ENCODE results near the gene HAUS8. TPM values are rescaled to one million over a fixed set of nuclear protein-coding genes. Genes with fewer than 3 reads are reported as not detected.

Gene HAUS8
- total and polyA plus RNA-seq, 2 of the 13 experiments (the other 11 are each of a cell fraction or from before 2014, with no cell fraction given): 7.8 to 17.5 TPM

GRCh38 chr19:17111766-17112165 lies 36.5 kb upstream of the HAUS8 start (continued):
- TF ChIP-seq PREB (CRISPR knock-in tag; IDR thresholded peaks at IDR 0.05): no peak

- ATAC-seq (no peak), DNase-seq (ENCODE audit: low spot score) (no peak), FAIRE-seq (no peak)
- no peaks in the 10 kb centered on the region for H3K27me3 ChIP-seq (ENCODE audit: control insufficient read depth in 1 of 2, insufficient read depth in 2 of 2, low read length in 2 of 2)
- no peak overlapping the region for H3K27ac ChIP-seq (ENCODE audit: extremely low read length, insufficient read depth, low read length)
- no peaks in the 10 kb centered on the region for H3K79me2 ChIP-seq (ENCODE audit: insufficient read depth, low read length)
- WGBS (ENCODE audit: low lambda C conversion rate): 100% methylated on average over 2 of the region's 10 CpGs
- H3K4me2 ChIP-seq (ENCODE audit: low read depth, low read length): no peak overlapping the region
- in situ Hi-C loops (cut with HindIII; ENCODE audit: extremely low pct_ligation_motif_present, low pct_unique_long_range_greater_than_20kb) (no loop called here), intact Hi-C loops (cut with micrococcal nuclease; ENCODE audit: unreplicated experiment) (no loop called here)
- peaks cover 12% of the 10 kb centered on the region; the same call in 1 of the 2 replicates for H3K4me1 ChIP-seq (ENCODE audit: insufficient read depth, low read length)
- H3K9me3 ChIP-seq (ENCODE audit: low read length): no peaks in the 10 kb centered on the region
- H2AFZ ChIP-seq (ENCODE audit: low read length): no peak overlapping the region
- no peak for TF ChIP-seq GATA4 (IDR thresholded peaks at IDR 0.05; ENCODE audit: borderline replicate concordance, low read depth)
- TF ChIP-seq MXD1 (CRISPR knock-in tag; IDR thresholded peaks at IDR 0.05): no peak
- peak; percentile 27 for TF ChIP-seq AGO2 (optimal IDR thresholded peaks at IDR 0.05; ENCODE audit: low read depth, low read length)
- no peak for TF ChIP-seq PRMT3 (CRISPR knock-in tag; IDR thresholded peaks at IDR 0.05; ENCODE audit: borderline replicate concordance, low read depth)
- no peak overlapping the region for H3K4me3 ChIP-seq (replicated peaks in 1 of 3; ENCODE audit: insufficient read depth in 1 of 3, low read depth in 2 of 3, low read length in 3 of 3)
- H3K36me3 ChIP-seq (replicated peaks in 1 of 2; ENCODE audit: control insufficient read depth in 1 of 2, insufficient read depth in 2 of 2, low read length in 2 of 2): peaks cover 10 to 30% of the 10 kb centered on the region in 2 experiments
- CTCF ChIA-PET (ENCODE audit: low intra/inter-chr PET ratio, low total read pairs): no interaction called here
- H4K20me1 ChIP-seq (ENCODE audit: insufficient read depth, low read length): no peaks in the 10 kb centered on the region
- no TSS peak for BruUV-seq (replicated peaks)
- no peak overlapping the region for H3K9ac ChIP-seq (ENCODE audit: insufficient read depth, low read depth, low read length)
- POLR2A ChIA-PET: interaction anchor here (0.6 kb wide), 1 partner anchor 934 kb away, joined by 3 read pairs; no protein-coding TSS in a partner anchor
Observed at GRCh38 chr19:17110599-17110966, 35.3 kb upstream of the HAUS8 start.

Data from HepG2 (cell line).